ENCODE results near the gene PFKM.

PFKM gene

GRCh38 chr12:48189331-48190125 lies 70.4 kb downstream of the PFKM start:
- peak; percentile 61 for DNase-seq

DNA sequence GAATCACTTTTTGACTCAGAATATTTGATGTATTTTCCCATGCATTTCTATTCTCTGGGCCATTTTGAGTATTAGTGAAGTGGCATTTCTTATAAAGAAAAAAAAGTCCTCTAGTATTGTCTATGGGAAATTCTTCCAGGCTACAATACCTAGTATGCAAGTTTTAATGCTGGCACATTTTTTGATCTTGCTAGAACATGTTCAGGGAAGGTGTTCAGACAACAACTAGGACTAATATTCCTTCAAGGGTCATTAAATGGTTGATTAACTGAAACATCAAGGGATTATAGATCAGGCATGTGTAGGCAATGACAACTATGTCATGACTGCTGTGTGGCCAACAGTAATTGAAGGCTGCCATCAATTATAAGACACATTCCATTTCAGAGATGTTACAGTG lies 71.9 kb downstream of the PFKM start:
- DNase-seq, result no peak

DNA sequence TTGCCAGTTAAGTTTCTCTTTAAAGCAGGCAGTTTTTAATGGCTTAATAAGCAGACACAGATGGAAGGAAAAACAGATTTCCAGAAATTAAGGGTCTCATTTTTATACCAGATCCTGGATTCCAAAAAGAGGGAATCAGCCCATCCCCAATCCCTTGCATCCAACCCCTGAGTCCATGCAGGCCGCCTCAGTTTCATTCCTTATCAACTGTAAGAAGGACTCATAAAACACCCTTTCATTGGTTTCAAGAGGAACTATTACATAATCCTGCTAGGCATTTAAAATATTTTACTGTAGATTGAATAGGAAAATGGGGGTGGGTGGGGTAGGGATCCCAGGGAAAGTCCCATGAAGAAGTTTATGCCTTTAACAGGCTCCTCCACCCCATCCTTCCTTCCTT lies 73.7 kb downstream of the PFKM start:
- no peak for DNase-seq

- DNase-seq, result no peak
Observed at GRCh38 chr12:48193623-48194022, 74.5 kb downstream of the PFKM start.

- no peak for DNase-seq
Observed at GRCh38 chr12:48194799-48195201, 75.6 kb downstream of the PFKM start.
